Measurements from ENCODE around the gene TMEM273.

DNA sequence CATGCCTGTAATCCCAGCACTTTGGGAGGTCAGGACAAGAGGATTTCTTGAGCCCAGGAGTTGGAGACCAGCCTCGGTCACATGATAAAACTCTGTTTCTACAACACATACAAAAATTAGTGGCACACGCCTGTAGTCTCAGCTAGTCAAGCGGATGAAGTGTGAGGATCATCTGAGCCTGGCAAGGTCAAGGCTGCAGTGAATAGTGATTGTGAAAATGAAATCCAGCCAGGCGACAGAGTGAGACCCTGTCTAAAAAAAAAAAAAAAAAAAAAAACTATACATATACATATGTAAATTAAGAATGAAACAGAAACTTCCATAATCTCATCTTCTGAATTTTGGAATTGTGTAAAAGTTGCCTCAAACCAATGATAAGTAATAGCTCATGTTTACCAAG is 36.2 kb downstream of the TMEM273 start:
- TF ChIP-seq, protein P1, sequence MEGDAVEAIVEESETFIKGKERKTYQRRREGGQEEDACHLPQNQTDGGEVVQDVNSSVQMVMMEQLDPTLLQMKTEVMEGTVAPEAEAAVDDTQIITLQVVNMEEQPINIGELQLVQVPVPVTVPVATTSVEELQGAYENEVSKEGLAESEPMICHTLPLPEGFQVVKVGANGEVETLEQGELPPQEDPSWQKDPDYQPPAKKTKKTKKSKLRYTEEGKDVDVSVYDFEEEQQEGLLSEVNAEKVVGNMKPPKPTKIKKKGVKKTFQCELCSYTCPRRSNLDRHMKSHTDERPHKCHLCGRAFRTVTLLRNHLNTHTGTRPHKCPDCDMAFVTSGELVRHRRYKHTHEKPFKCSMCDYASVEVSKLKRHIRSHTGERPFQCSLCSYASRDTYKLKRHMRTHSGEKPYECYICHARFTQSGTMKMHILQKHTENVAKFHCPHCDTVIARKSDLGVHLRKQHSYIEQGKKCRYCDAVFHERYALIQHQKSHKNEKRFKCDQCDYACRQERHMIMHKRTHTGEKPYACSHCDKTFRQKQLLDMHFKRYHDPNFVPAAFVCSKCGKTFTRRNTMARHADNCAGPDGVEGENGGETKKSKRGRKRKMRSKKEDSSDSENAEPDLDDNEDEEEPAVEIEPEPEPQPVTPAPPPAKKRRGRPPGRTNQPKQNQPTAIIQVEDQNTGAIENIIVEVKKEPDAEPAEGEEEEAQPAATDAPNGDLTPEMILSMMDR (conservative IDR thresholded peaks at IDR 0.05 in 1 of 2, IDR thresholded peaks at IDR 0.05 in 1 of 2; ENCODE audit: extremely low read depth in 1 of 2, insufficient read depth in 1 of 2, low read depth in 1 of 2, low read length in 2 of 2) = no peak
- no peak for TF ChIP-seq EZH2 (IDR thresholded peaks at IDR 0.05; ENCODE audit: borderline replicate concordance, low read length)

Measured in mammary epithelial cell (primary cell).